EL (cell line): ENCODE measurements around the gene EPHA1.

ENCODE experiments used
- DNase-seq: peaks from one replicate; pipeline ENCODE4 v3.0.0-alpha.2; 2016

EPHA1 gene

GRCh38 chr7:143388051-143388450 lies 20.6 kb downstream of the EPHA1 start:
- no peak for DNase-seq

DNA sequence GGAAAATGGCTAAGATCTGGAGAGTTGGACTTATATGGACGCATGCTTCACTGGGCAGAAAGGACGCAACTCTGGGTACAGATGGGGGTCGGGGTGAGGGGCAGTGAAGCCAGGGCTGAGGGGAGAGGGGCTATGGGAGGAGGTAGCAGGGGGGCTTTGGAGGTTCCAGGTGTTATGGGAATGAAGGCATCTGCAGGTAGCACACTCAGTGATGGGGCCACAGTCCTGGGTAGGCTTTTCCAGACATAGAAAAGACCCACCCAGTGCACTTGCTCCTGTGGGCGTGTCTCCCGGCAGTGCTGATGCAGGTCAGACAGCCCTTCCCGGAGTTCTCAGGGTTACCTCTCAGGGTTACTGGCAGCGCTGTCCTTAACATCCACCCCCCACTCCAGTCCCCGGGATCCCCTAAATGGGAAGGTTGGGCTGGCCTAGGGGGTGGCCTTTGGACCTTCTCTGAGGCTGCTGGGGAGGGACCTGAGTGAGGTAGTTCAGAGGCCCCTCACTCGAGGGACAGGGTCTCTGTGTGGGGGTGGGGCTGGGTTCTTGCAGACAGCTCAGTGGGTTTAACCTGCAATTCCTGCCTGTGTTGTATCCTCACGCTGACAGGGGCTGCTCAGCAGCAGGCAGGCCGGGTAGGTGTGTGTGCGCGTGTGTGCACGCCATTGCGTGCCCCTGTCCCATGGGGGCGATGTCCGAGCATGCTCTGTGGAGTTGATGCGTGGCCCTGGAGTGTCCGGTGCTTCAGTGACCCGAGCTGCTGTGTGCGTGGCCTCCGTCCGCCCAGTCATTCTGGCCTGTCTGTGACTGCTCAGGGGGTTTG lies 21.3 kb downstream of the EPHA1 start:
- DNase-seq, result no peak

GRCh38 chr7:143385891-143386781 lies 22.5 kb downstream of the EPHA1 start:
- peak; percentile 18 for DNase-seq

GRCh38 chr7:143384661-143385631 lies 23.7 kb downstream of the EPHA1 start:
- peak; percentile 25 for DNase-seq

DNA sequence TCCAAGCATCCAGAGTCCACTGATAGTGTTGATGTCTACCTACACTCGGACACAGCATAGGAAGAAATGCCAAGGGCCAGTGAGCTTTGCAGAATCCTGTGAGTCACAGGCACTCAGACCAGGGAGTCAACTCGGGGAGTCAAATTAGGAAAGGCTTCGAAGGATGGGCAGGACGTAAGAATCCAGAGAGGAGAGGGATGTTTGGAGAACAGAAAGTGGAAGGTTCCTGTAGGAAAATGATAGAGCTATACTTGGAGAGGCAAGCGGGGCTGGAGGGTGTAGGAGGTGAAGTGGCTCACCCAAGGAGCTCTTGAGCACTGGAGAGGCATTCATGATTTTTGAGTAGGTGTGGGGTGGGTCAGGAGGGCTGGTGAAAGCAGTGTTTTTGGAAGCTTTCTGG lies 24.5 kb downstream of the EPHA1 start:
- DNase-seq, result peak; percentile 76

DNA sequence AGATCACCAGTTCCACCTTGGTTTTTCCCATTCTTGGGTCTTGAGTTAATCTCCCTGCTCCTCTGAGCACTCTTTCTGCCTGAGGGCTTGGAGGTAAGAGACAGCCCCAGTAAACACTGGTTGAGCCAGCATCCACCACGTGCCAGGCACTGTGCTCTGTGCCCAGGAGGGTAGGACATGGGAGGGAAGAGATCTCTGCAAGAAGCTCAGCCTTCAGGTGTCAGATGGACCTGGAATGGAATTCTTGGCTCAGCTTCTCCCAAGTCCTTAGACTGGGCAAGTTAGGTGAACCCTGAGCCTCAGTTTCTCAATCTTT lies 25.1 kb downstream of the EPHA1 start:
- DNase-seq, result peak; percentile 38

DNA sequence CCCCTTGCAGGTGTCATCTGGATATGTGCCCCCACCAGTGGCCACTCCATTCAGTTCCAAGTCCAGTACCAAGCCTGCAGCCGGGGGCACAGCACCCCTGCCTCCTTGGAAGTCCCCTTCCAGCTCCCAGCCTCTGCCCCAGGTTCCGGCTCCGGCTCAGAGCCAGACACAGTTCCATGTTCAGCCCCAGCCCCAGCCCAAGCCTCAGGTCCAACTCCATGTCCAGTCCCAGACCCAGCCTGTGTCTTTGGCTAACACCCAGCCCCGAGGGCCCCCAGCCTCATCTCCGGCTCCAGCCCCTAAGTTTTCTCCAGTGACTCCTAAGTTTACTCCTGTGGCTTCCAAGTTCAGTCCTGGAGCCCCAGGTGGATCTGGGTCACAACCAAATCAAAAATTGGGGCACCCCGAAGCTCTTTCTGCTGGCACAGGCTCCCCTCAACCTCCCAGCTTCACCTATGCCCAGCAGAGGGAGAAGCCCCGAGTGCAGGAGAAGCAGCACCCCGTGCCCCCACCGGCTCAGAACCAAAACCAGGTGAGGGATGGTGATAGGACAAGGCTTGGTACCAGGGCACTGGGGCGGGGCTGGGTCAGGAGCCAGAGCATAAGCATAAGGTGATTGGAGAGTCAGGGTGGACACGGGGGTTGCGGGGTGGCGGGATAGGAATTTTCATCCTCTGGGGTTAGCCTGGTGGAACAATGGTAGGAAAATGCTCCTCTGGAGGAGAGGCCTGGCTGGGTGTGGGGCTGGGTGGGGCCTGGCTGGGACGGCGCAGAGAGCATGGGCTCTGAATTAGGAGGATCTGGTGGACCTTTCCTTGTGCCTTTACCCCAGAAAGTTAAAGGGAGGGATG lies 25.6 kb downstream of the EPHA1 start:
- DNase-seq, result peak; percentile 12

GRCh38 chr7:143382126-143382790 lies 26.4 kb downstream of the EPHA1 start:
- no peak for DNase-seq

GRCh38 chr7:143381427-143382125 lies 27.1 kb downstream of the EPHA1 start:
- DNase-seq, result peak; percentile 74

DNA sequence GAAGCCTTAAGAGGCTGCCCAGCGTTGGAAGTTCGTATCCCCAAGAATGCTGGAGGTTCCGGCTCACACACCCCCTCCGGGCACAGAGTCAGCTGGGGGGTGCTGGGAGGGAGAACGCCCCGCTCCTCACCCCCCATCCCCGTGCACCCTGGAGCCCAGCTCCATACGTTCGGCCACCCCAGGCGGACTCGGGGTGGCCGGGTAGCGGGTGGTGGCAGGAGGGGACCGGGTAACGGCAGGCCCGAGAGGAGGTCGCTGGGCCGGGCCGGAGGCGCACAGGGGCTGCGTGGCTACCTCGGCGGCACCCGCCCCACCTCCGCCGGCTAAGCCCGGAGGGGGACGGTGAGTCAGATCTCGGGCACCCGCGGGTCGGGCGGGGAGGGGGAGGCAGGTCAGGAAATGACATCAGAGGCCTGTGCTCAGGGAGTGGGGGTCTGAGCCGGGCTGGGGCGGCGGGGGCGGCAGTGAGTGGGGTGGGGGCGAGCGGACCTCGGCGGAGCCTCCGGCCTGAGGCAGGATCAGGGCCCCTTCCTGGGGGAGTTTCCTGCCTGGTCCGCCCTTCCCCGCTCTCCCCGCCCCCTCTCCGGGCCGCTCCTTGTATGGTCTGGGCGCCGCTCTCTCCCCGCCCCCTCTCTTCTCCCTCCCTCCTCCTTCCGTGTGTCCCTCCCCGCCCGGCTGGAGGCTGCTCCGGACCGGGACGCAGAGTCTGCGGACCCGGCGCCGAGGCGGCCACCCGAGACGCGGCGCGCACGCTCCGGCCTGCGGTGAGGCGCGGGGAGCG lies 27.8 kb downstream of the EPHA1 start, which contains the start of gene ZYX:
TSS of gene ZYX (plus strand) at position 700 of the 781 bp plus-strand sequence. CDS start 227 bp downstream, outside the sequence.
- DNase-seq, result peak; percentile 95

DNA sequence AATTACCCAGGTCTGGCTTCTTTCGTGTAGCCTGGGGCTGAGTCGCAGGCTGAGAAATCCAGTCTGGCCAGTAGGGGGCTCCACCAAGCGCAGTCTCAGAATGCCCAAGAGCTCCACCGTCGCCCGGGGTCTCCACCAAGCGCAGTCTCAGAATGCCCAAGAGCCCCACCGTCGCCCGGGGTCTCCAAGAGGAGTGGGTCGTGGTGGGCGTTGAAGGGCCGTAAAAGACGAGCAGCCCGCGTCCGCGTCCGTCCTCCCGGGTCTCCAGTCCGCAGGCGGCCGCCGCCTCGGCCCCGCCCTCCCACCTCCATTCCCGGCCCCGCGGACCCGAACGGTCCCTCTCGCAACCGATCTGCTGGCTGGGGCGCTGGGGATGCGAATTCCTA lies 28.4 kb downstream of the EPHA1 start:
- peak; percentile 83 for DNase-seq

DNA sequence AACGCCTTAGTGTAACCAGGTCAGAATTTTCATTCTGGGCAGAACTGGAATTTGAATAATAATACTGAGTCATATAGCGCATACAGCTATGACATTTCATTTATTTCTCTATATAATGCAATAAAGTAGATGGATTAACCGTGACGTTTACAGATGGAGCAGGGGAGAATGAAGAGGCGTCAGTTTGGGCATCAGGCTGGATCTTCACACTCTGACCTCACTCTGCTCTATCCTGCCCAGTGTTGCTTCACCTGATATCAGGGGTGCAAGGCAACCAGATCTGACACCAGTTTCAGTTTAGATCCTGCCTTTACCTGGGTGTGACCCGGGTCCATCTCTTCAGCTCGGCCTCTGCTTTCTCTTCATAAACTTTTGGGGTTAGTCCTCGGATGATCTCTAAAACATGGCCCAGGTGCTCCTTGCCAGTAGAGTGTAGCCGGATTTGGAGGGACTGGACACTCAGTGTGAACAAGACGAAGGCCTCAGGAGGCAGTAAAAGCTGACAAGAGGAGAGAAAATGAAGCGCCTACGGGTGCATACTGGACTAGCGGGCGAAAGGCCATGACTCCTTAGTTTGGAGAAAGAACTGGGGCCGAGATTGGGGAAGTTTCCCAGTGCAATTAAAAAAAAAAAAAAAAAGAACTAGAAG lies 28.9 kb downstream of the EPHA1 start:
- no peak for DNase-seq

- no peak for DNase-seq
These were observed 32.3 kb downstream of the EPHA1 start for GRCh38 chr7:143376396-143376795.

GRCh38 chr7:143375298-143376034 lies 33.2 kb downstream of the EPHA1 start:
- DNase-seq, result no peak

DNA sequence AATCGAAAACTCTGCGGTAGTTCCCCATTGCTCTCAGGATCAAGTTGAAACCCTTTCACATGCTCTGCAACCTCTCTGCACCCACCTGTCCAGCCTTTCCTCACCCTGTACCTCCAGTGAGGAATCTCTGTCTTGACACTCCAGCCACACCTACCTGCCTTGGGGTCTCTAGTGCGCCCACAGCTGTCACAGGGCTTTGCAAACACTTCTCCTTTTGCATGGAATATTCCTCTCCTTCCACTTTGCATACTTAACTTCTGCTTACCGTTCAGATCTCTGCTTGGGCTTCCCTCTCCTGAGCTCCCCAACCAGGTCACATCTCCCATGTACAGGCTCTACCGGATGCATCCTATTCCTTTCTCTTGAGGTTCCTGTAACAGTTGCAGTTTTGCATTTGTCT lies 34.1 kb downstream of the EPHA1 start:
- no peak for DNase-seq

DNA sequence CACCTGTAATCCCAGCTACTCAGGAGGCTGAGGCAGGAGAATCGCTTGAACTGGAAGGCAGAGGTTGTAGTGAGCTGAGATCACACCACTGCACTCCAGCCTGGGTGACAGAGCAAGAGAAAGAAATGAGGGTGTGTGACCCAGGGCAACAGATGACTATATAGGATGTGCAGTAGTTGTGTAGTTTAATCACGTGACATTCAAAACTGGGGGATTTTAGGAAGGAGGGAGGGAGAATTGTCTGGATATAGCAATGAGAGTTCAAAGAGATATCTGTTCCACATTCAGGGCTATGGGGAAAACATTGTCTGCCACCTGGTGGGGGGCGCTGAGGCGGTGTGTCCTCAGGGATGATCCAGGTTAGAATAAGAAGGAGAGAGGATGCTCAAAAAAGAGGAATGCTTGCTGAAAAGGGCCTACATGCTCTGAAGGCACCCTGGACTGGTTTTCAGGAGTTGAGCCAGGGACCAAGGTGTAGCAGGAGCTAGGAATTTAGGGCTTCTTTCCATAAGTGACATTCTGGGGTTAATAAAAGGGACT lies 35.3 kb downstream of the EPHA1 start:
- no peak for DNase-seq

GRCh38 chr7:143372070-143372469 lies 36.6 kb downstream of the EPHA1 start:
- DNase-seq, result peak; percentile 47
